Stimulated activated naive CD4-positive, alpha-beta T cell (primary cell): ENCODE data around the gene DDX19B.
"Not testable (repeated sequence)": the region's sequence is repeated elsewhere in the genome, so short reads cannot be mapped to it uniquely, and the experiment has no call there.

ENCODE experiments used
- DNase-seq, 6 experiments: peaks; one replicate each; lab custom pipeline; 2025; lab: John Stamatoyannopoulos, UW

The DDX19B gene

GRCh38 chr16:70287304-70287971, 11.5 kb upstream of the DDX19B start:
- DNase-seq = not testable (repeated sequence)

- DNase-seq = peak; percentile 89 to 95 (median 94)
Measured at GRCh38 chr16:70289229-70290094, 9.5 kb upstream of the DDX19B start, which contains the start of gene AARS1. Gene AARS1, minus strand, starts transcription at chr16:70289506. Its CDS starts 6,743 bp downstream, at chr16:70282763.

GRCh38 chr16:70290949-70291519, 8.0 kb upstream of the DDX19B start:
- DNase-seq = no peak

- not testable (repeated sequence) for DNase-seq
Measured at GRCh38 chr16:70292148-70292547, 6.8 kb upstream of the DDX19B start.

- no peak for DNase-seq
Measured at GRCh38 chr16:70294385-70295025, 4.5 kb upstream of the DDX19B start.

- DNase-seq = no peak
Measured at GRCh38 chr16:70295634-70296033, 3.4 kb upstream of the DDX19B start.

GRCh38 chr16:70301121-70301520, 2.1 kb downstream of the DDX19B start:
- DNase-seq = no peak

- DNase-seq = no peak
Measured at GRCh38 chr16:70302745-70303144, 3.8 kb downstream of the DDX19B start.

GRCh38 chr16:70304892-70305448, 6.0 kb downstream of the DDX19B start:
- no peak for DNase-seq

GRCh38 chr16:70306880-70307279, 7.9 kb downstream of the DDX19B start:
- no peak for DNase-seq

GRCh38 chr16:70307726-70308125, 8.7 kb downstream of the DDX19B start:
- DNase-seq = not testable (repeated sequence)

- DNase-seq = no peak
Measured at GRCh38 chr16:70320121-70320520, 21.1 kb downstream of the DDX19B start.

- no peak for DNase-seq
Measured at GRCh38 chr16:70324998-70325747, 26.2 kb downstream of the DDX19B start.

- DNase-seq = no peak
Measured at GRCh38 chr16:70331091-70331490, 32.1 kb downstream of the DDX19B start.

GRCh38 chr16:70331588-70332358, 32.8 kb downstream of the DDX19B start:
- peak in 3 of 6 experiments; percentile 0 to 24 (median 16) for DNase-seq

- not testable (repeated sequence) for DNase-seq
Measured at GRCh38 chr16:70332728-70333127, 33.7 kb downstream of the DDX19B start.

- DNase-seq = no peak
Measured at GRCh38 chr16:70337814-70338213, 38.8 kb downstream of the DDX19B start.

GRCh38 chr16:70341600-70341999, 42.6 kb downstream of the DDX19B start:
- no peak for DNase-seq

GRCh38 chr16:70342016-70342415, 43.0 kb downstream of the DDX19B start:
- no peak for DNase-seq

GRCh38 chr16:70345840-70346239, 46.9 kb downstream of the DDX19B start:
- DNase-seq = no peak
